Ishikawa (cell line): Measurements from ENCODE around the gene SELENOH.

Experiments used
- CEBPB ChIP-seq: IDR thresholded peaks from 2 replicates; pipeline ENCODE4 v1.6.1; 2012
- CREB1 ChIP-seq: IDR thresholded peaks from 2 replicates; pipeline ENCODE4 v1.6.1; 2012; ENCODE audit warnings: low read depth
- EGR1 ChIP-seq: IDR thresholded peaks from 2 replicates; pipeline ENCODE4 v1.6.1; 2012
- EP300 ChIP-seq: IDR thresholded peaks from 2 replicates; pipeline ENCODE4 v1.6.1; 2012; ENCODE audit warnings: borderline replicate concordance
- MAX ChIP-seq: IDR thresholded peaks from 2 replicates; pipeline ENCODE4 v1.6.1; 2012
- RAD21 ChIP-seq: IDR thresholded peaks from 2 replicates; pipeline ENCODE4 v1.6.1; 2012; ENCODE audit warnings: low read depth
- TAF1 ChIP-seq: IDR thresholded peaks from 2 replicates; pipeline ENCODE4 v1.6.1; 2012; ENCODE audit warnings: low read depth, mild to moderate bottlenecking
- TCF12 ChIP-seq: IDR thresholded peaks from 2 replicates; pipeline ENCODE4 v1.6.1; 2012; ENCODE audit warnings: low read depth
- TEAD4 ChIP-seq: IDR thresholded peaks from 2 replicates; pipeline ENCODE4 v1.6.1; 2012
- USF1 ChIP-seq: IDR thresholded peaks from 2 replicates; pipeline ENCODE4 v1.6.1; 2012

GRCh38 chr11:57779276-57779675 is 38.0 kb downstream of the SELENOH start:
- TF ChIP-seq MAX (no peak), TEAD4 (peak; percentile 39; the same call in 1 of the 2 replicates), EP300 (no peak), EGR1 (no peak), RAD21 (no peak), USF1 (no peak), TAF1 (no peak), TCF12 (no peak), CEBPB (no peak), CREB1 (no peak)
